Osteocyte (in vitro differentiated cells): ENCODE measurements around the gene FOXD2. TPM values are rescaled to one million over a fixed set of nuclear protein-coding genes. Genes with fewer than 3 reads are reported as not detected.
A peak's percentile ranks its signal among the peaks of the same experiment; 100 is the strongest.

Experiments
- DNase-seq: peaks from one replicate; pipeline ENCODE4 v3.0.0; 2021; ENCODE audit warnings: mixed read lengths; ENCODE audit not compliant: unreplicated experiment; ENCODE audit errors: extremely low spot score
- H3K27ac Mint-ChIP-seq: one replicate; pipeline ENCODE4 v1.8.0; 2021; ENCODE audit warnings: mild to moderate bottlenecking, mixed read lengths; ENCODE audit not compliant: unreplicated experiment
- H3K27me3 Mint-ChIP-seq: one replicate; pipeline ENCODE4 v1.8.0; 2021; ENCODE audit warnings: mixed read lengths; ENCODE audit not compliant: unreplicated experiment
- H3K36me3 Mint-ChIP-seq: one replicate; pipeline ENCODE4 v1.8.0; 2021; ENCODE audit warnings: mixed read lengths; ENCODE audit not compliant: unreplicated experiment
- H3K4me1 Mint-ChIP-seq: one replicate; pipeline ENCODE4 v1.8.0; 2021; ENCODE audit warnings: mixed read lengths; ENCODE audit not compliant: unreplicated experiment
- H3K4me3 Mint-ChIP-seq: one replicate; pipeline ENCODE4 v1.8.0; 2021; ENCODE audit warnings: mild to moderate bottlenecking, moderate library complexity, mixed read lengths; ENCODE audit not compliant: unreplicated experiment
- H3K9me3 Mint-ChIP-seq: one replicate; pipeline ENCODE4 v1.8.0; 2021; ENCODE audit warnings: mixed read lengths; ENCODE audit not compliant: unreplicated experiment
- CTCF ChIP-seq: fragments of 200-600 bp; sonication (generic); IDR thresholded peaks from 2 replicates; pipeline ENCODE4 v1.5.0; 2021; ENCODE audit warnings: antibody characterized with exemption, mild to moderate bottlenecking, moderate library complexity
- total RNA-seq: library from RNA; stranded (reverse); gene quantifications from 2 replicates; pipeline ENCODE4 v1.2.1, GENCODE V29; 2021

Gene FOXD2
- total RNA-seq, 1 donor from 2014 or later: 1.0 TPM

DNA sequence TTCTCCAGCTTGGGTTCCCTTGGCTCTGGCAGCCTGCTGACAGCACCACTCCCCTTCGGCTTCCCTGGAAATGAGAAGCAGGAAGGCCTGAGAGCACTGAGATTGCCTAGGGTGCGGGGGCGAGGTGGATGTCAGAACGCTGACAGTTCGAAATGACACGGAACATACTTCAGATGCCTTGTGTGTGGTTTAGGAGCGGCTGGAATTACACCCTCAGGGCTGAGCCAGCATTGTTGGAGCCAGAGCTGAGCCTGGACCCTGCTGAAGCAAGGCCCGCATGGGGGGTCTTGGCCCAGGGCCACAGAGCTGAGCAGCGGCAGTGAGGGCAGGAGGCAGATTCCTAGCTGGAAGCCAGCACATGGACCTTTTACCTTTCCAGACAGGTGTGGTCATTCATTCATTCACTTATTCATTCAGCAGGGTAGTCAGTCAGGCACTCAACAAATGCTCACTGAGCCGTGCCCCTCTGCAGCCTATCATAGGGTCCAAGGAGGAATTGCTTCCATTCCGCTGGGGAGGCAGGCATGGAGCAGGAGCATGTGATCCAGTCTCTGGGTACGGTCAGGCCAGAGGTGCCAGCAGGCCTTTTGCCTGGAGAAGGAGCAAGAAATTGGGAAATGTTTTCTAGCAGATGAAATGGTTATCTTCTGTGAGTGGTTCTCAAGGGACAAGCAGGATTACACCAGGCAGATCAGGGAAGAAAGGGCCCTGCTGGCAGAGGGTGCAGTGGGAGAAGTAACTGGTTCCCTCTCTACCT is 28.4 kb upstream of the FOXD2 start:
- Mint-ChIP-seq H3K36me3 (no peaks in the 10 kb centered on the region), H3K27me3 (no peaks in the 10 kb centered on the region), H3K27ac (peak overlapping the region; percentile 87), H3K4me3 (no peak overlapping the region), H3K9me3 (no peaks in the 10 kb centered on the region), H3K4me1 (peaks cover 60% of the 10 kb centered on the region)
- DNase-seq: peak; percentile 91
- TF ChIP-seq CTCF: no peak

- H3K4me3 Mint-ChIP-seq: no peak overlapping the region
- H3K9me3 Mint-ChIP-seq: no peaks in the 10 kb centered on the region
- peaks cover 60% of the 10 kb centered on the region for H3K4me1 Mint-ChIP-seq
- no peaks in the 10 kb centered on the region for H3K36me3 Mint-ChIP-seq
- DNase-seq: no peak
- peaks cover under 1% of the 10 kb centered on the region for H3K27me3 Mint-ChIP-seq
- peak overlapping the region; percentile 87 for H3K27ac Mint-ChIP-seq
- no peak for TF ChIP-seq CTCF
Measured at GRCh38 chr1:47410068-47410455, 27.8 kb upstream of the FOXD2 start.

DNA sequence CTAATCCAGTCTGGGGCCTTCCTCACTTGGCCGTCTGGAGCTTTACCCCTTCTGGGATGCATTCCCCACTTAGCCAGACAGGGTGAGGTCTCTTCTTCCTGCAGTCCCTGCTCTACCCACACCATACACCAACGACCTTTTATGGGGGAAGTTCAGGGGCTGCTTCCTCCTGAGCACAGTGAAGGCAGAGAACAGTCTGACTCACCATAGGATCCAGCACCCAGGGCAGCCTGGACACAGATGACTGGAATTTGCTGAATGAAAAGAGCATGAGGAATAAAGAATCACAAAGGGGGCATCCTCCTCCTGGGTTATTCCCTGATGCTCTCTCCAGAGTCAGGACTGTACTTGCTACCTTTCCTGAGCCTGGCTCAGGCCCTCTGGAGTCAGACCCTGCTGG is 26.4 kb upstream of the FOXD2 start:
- H3K4me1 Mint-ChIP-seq: peaks cover 55% of the 10 kb centered on the region
- no peak for DNase-seq
- TF ChIP-seq CTCF: no peak
- no peak overlapping the region for H3K4me3 Mint-ChIP-seq
- H3K36me3 Mint-ChIP-seq: no peaks in the 10 kb centered on the region
- no peaks in the 10 kb centered on the region for H3K9me3 Mint-ChIP-seq
- no peak overlapping the region for H3K27ac Mint-ChIP-seq
- peaks cover 7% of the 10 kb centered on the region for H3K27me3 Mint-ChIP-seq

DNA sequence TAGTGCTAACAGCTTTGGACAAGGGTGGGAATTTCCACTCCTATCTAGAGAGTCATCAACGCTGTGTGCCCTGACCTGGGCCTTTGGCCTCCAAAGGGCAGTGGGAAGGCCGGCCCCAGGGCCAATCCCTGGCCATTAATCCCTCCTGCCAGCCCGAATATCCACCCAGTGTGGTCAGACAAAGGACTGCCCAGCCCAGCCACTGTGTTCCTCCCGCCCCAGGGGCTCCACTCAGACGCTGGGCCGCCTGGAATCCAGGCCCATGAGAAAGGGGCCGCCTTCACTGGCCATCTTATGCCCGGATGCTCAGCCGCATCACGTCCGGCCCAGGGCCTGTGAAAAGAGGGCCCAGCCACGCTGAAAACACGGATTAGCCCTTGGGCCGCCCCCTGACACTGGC is 25.4 kb upstream of the FOXD2 start:
- H3K36me3 Mint-ChIP-seq: no peaks in the 10 kb centered on the region
- DNase-seq: no peak
- H3K4me3 Mint-ChIP-seq: no peak overlapping the region
- no peaks in the 10 kb centered on the region for H3K9me3 Mint-ChIP-seq
- H3K27me3 Mint-ChIP-seq: peaks cover 11% of the 10 kb centered on the region
- TF ChIP-seq CTCF: no peak
- no peak overlapping the region for H3K27ac Mint-ChIP-seq
- peaks cover 50% of the 10 kb centered on the region for H3K4me1 Mint-ChIP-seq

- Mint-ChIP-seq H3K4me3 (peak within 1 kb of the TSS; percentile 69), H3K27me3 (peaks cover 19% of the 10 kb centered on the region), H3K4me1 (peaks cover 16% of the 10 kb centered on the region), H3K9me3 (no peaks in the 10 kb centered on the region), H3K27ac (no peak within 1 kb of the TSS), H3K36me3 (no peaks in the 10 kb centered on the region)
- TF ChIP-seq CTCF: no peak
- DNase-seq: no peak
Measured at GRCh38 chr1:47415728-47416318, 22.0 kb upstream of the FOXD2 start, which contains the start of gene FOXE3. Gene FOXE3, plus strand, starts transcription at chr1:47416285. Its CDS starts 31 bp downstream, at chr1:47416316.
